GM19240 (cell line): ENCODE data around the gene PCSK9.
A peak's percentile ranks its signal among the peaks of the same experiment; 100 is the strongest.

Source experiments
- DNase-seq: peaks from one replicate; pipeline ENCODE4 v3.0.0; 2011; ENCODE audit warnings: low spot score; ENCODE audit not compliant: insufficient read length

The PCSK9 gene

DNA sequence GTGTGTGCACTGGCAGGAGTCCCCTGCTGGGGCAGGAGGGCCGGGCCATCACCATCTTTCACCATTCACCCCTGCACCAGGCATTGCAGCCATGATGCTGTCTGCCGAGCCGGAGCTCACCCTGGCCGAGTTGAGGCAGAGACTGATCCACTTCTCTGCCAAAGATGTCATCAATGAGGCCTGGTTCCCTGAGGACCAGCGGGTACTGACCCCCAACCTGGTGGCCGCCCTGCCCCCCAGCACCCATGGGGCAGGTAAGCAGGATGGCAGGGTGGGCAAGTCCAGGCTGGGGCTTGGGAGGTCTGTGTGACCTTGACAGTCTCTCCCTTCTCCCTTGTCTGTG lies 18.6 kb downstream of the PCSK9 start:
- DNase-seq, result no peak

GRCh38 chr1:55059302-55060132 lies 20.2 kb downstream of the PCSK9 start:
- DNase-seq, result no peak

DNA sequence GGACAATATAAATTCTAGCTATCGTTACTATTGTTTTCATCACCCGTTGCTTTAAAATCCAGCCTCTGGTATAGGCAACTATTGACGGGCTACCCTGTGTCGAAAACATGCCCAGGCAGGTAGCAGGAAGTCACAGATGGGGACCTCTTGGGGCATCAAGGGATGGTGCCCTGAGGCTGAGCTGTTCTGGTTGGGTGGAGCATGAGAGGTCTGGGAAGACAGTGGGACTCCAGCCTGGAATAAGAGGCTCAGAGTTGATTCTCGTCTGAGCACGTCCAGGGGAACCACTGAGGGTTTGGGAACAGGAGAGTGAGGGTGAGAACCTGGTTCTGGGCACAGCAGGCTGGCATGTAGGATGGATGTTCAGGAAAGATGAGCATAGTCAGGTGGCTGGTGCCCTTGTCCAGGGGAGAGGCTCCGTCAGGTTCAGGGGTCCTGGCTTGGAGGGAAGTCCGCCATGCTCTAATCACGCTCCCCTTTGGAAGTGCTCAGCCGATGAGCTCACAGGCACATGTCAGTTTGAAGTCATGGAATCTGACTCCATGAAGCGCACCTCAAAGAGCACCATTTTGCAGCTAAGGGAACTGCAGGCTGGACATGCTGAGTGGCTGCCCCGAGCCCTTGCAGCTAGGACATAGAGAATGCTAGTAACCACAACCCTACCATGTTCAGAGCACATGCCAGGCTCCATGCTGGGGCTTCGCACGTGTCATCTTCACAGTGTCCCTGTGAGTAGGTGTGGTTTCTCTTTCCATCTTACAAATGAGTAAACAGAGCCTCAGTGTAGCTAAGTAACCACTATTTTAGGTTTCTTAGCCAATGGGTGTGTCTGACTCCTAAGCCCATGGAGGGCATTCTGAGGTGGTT lies 21.0 kb downstream of the PCSK9 start:
- DNase-seq, result no peak

GRCh38 chr1:55061000-55061705 lies 21.8 kb downstream of the PCSK9 start:
- DNase-seq, result no peak

DNA sequence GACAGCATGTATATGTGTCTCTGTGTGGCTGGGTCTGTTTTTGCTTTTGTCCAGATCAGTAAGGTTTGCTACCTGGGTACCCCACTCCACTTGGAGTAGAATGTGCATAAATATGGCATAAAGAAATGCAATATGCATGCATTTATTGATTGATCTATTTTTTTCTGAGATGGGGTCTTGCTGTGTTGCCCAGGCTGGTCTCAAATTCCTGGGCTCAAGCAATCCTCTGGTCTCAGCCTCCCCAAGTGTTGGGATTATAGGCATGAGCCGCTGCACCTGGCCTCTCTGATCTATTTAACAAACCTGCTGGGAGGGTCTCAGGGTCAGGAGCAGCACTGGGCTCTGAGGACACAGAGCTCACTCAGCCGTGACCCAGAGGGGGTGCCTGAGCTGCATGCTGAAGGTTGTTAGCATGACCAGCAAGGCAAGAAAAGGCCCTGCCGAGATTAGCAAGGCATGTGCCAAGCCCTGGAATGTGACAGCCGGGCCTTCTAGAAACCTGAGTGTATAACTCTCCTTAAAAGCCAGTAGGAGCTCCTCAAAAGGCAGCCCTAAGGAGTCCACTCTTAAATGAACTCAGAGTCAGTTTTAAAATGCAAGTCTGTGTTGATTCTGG lies 22.5 kb downstream of the PCSK9 start:
- DNase-seq, result no peak

DNA sequence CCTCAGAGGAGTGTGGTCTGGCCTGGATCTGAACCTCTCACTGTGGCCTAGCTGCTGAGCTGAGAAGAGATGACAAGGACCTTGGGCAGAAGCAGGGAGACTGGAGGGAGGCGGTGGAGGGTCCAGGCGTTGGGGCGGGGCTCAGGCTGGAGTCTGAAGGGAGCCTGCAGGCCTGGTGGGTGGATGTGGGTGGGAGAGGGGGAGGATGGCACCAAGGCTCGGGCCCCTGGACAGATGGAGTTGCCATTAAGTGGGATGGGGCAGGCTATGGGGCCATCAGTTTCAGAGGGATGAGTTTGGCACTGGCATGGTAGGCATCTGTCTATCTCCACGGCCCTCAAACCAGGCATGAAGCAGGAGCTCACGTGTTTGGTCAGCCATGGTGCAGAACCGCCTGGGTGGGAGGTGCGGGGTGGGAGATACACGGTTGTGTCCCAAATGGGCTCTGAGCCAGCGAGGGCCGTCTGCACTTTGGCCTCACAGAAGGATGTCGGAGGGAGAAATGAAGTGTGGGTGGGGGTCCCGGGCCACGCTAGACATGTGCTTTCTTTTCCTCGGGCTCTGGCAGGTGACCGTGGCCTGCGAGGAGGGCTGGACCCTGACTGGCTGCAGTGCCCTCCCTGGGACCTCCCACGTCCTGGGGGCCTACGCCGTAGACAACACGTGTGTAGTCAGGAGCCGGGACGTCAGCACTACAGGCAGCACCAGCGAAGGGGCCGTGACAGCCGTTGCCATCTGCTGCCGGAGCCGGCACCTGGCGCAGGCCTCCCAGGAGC lies 23.6 kb downstream of the PCSK9 start:
- DNase-seq, result no peak

- no peak for DNase-seq
Observed at GRCh38 chr1:55063577-55063942, 24.2 kb downstream of the PCSK9 start.

DNA sequence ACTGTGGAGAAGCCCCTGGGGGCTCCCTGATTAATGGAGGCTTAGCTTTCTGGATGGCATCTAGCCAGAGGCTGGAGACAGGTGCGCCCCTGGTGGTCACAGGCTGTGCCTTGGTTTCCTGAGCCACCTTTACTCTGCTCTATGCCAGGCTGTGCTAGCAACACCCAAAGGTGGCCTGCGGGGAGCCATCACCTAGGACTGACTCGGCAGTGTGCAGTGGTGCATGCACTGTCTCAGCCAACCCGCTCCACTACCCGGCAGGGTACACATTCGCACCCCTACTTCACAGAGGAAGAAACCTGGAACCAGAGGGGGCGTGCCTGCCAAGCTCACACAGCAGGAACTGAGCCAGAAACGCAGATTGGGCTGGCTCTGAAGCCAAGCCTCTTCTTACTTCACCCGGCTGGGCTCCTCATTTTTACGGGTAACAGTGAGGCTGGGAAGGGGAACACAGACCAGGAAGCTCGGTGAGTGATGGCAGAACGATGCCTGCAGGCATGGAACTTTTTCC lies 24.8 kb downstream of the PCSK9 start:
- peak; percentile 42 for DNase-seq

- DNase-seq, result no peak
Observed at GRCh38 chr1:55064861-55065263, 25.5 kb downstream of the PCSK9 start.

- no peak for DNase-seq
Observed at GRCh38 chr1:55065648-55066047, 26.3 kb downstream of the PCSK9 start.

DNA sequence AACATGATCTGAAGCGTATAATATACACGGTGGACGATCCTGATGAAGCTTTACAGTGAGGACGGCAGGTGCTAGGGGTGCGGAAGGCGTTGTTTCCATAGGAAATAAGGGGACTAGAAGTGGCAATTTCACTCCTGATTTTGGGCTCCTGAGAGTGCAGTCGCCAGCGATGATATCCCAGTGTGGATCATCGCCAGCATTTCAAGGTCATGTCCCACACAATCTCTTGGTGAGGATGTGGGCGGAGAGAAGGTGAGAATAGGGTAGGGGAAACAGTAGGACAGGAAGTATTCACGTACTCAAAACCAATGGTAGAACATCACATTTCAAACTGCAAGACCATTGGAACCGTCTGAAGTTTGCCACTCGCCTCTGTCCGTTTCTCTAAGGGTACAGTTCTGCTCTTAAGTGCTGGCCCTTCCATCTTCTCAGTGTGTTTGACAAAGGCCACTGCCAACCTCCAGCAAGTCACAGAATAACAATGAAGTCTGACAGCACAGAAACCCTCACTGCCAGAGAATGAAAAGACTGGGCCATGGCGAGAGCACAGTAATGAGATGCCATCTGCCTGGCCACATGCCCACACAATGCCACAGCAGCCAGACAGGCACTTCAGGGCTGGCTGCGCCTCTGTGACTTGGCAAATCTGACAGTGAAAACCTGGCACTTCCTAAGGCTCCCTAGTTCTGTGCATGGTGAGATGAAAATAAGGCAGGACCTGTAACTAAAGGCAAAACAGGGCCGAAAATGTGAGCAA lies 27.9 kb downstream of the PCSK9 start:
- no peak for DNase-seq

- DNase-seq, result no peak
Observed at GRCh38 chr1:55067914-55068313, 28.6 kb downstream of the PCSK9 start.

GRCh38 chr1:55068638-55069037 lies 29.3 kb downstream of the PCSK9 start:
- no peak for DNase-seq

GRCh38 chr1:55069280-55069679 lies 29.9 kb downstream of the PCSK9 start:
- no peak for DNase-seq

DNA sequence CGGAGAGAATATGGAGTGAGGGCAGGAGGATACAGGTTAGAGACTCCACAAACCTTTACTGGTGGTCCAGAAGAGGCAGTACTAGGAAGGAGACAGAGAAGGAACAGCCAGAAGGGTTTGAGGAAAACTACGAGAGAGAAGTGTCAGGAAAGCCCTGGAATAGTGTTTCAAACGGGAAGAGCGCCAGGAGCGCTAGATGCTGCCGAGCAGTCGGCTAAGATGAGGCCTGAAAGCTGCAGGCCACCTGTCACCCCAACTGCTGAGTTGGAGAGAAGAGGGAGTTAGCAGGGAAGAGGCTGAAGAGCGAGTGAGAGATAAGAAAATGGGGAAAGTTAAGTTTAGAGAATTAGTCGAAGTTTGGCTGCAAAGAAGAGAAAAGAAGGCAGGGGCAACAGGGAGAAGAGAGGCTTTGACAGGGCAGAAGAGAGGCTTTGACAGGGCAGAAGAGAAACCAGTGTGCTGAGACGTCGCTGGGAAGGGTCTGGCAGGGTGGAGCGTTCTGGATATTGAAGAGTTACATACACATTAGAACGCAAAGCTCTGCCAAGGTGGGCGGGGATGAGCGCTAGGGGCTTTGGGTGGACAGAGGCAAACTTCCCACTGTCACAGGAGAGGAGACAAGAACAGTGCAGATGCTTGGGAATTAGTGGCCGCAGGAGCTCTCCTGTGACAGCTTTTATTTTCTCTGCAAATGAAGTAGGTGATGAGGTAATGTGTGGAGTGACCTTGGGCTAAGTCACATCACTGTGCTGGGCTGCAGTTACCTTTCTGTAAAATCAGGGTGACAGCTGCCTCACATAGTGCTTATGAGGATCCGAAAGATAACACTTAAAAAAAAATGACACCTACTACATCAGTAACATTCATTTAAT lies 31.2 kb downstream of the PCSK9 start:
- DNase-seq, result no peak

- DNase-seq, result no peak
Observed at GRCh38 chr1:55071477-55071876, 32.1 kb downstream of the PCSK9 start.

DNA sequence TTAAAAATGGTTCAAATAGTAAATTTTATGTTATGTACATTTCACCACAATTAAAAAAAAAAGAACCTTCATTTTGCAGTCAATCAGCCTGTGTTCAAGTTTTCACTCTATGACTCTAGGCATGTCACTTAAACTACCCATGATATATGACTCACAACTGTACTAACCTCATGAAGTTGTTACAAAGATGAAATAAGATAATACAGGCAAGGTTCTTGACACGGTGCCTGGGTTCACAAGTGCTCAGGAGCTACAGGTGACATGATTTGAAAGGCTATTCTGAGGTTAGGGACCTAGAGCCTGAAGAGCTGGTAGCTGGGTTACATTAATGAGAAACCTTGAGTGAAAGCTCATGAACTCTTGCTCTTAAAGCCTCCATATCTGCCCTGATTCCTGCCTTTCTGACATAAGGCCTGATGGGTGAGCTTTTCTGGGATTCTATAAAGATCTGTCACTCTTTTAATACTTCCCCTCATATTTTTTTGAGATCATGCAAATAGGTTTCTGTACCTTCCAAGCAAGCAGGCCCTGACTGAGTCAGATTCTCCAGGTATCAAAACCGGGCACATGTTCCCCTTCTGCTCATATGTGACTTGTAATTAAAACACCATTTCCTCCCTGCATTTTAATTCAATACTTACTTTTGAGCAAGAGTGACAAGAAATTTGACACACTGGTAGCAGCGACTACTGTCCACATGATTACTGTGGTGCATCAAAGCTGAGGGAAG lies 34.0 kb downstream of the PCSK9 start:
- DNase-seq, result no peak

GRCh38 chr1:55074455-55074854 lies 35.1 kb downstream of the PCSK9 start:
- no peak for DNase-seq
